AG10803 (cell line): Measurements from ENCODE around the gene INAFM2.

Experiments
- DNase-seq: peaks from one replicate; pipeline ENCODE4 v3.0.0; 2010; ENCODE audit warnings: low read depth
- H3K4me3 ChIP-seq: 2 replicates; pipeline ENCODE4 v1.5.1; 2011; ENCODE audit warnings: mild to moderate bottlenecking, low read length, control low read depth
- TF ChIP-seq, protein P1 (sequence below): conservative IDR thresholded peaks from 2 replicates; pipeline ENCODE4 v1.5.1; 2011; ENCODE audit warnings: mild to moderate bottlenecking, low read length, control low read depth, inconsistent platforms

Gene INAFM2

DNA sequence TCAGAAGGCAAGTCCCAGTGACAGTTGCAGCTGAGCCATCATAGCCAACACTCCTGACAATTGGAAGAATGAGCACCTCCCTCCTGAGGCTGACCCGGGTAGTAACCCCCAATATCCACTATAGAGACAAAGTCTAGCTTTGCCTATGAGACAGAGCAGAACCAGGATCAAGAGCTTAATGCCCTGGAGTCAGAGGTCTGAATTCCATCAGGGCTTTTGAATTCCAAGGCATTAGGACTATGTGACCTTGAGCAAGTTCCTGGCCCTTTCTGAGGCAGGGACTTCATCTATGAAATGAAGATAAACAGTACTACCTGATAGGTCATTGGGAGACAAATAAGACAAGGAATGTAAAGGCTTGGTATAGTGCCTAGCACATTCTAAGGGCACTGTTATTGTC is 3.1 kb upstream of the INAFM2 start:
- DNase-seq, result no peak
- H3K4me3 ChIP-seq, result no peak overlapping the region
- TF ChIP-seq, protein P1, sequence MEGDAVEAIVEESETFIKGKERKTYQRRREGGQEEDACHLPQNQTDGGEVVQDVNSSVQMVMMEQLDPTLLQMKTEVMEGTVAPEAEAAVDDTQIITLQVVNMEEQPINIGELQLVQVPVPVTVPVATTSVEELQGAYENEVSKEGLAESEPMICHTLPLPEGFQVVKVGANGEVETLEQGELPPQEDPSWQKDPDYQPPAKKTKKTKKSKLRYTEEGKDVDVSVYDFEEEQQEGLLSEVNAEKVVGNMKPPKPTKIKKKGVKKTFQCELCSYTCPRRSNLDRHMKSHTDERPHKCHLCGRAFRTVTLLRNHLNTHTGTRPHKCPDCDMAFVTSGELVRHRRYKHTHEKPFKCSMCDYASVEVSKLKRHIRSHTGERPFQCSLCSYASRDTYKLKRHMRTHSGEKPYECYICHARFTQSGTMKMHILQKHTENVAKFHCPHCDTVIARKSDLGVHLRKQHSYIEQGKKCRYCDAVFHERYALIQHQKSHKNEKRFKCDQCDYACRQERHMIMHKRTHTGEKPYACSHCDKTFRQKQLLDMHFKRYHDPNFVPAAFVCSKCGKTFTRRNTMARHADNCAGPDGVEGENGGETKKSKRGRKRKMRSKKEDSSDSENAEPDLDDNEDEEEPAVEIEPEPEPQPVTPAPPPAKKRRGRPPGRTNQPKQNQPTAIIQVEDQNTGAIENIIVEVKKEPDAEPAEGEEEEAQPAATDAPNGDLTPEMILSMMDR, result no peak

DNA sequence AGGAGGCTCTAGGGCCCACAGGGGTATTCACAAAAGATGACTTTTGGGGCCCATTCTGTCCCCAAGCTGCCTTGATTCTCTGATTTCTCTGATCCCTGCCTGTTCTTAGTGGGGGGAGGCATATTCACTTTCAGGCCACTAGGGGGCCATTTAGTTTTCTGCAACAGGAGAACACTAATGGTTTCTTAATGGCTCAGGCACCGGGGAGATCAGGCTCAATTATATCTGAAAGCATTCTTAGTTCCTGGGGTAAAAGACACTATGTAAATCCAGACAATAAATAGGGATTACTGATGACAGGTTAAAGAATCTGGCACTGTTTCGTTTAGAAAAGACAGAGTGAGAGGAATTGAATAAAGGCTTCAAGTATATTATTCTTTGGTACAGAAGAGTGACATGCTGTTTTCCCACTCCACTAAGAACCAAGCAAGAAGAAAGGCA is 2.5 kb upstream of the INAFM2 start:
- DNase-seq, result peak; percentile 68
- TF ChIP-seq, protein P1, result peak; percentile 95

DNA sequence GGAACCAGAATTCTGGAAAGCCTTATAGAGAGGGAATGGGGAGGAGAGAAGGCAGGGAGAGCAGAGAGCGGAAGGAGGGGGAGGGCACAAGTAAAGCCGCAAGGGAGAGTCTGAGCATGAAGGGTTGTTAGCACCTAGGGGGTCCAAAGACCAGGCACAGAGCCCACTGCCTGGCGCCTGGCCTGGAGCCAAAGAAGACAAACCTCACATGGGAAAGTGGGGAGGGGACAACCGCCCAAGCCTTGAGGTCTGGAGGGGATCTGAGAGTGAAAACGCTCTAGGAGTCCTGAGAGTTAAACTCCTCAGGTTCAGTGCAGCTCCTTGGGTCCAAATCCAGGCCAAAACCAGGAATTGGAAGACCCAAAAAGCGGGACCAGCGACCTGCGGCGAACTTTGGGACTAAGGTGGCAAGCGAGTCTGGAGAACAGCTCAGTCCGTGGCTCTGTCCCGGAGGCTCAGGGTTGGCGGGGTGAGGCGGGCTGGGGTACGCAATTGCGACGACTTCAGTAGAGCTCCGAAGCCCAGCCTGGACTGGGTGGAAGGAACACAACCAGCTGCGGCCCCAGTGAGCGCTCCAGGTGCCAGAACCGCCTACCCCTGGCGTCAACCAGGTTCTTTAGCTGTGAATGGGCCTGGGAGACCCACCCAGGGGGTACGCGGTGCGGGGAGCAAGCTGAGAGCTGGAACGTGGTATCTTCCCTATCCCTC is 807 bp upstream of the INAFM2 start:
- H3K4me3 ChIP-seq, result peak overlapping the region; percentile 47
- DNase-seq, result no peak
- TF ChIP-seq, protein P1, result no peak

More for the DNA sequence above, 2.5 kb upstream of the INAFM2 start:
- no peak overlapping the region for H3K4me3 ChIP-seq

DNA sequence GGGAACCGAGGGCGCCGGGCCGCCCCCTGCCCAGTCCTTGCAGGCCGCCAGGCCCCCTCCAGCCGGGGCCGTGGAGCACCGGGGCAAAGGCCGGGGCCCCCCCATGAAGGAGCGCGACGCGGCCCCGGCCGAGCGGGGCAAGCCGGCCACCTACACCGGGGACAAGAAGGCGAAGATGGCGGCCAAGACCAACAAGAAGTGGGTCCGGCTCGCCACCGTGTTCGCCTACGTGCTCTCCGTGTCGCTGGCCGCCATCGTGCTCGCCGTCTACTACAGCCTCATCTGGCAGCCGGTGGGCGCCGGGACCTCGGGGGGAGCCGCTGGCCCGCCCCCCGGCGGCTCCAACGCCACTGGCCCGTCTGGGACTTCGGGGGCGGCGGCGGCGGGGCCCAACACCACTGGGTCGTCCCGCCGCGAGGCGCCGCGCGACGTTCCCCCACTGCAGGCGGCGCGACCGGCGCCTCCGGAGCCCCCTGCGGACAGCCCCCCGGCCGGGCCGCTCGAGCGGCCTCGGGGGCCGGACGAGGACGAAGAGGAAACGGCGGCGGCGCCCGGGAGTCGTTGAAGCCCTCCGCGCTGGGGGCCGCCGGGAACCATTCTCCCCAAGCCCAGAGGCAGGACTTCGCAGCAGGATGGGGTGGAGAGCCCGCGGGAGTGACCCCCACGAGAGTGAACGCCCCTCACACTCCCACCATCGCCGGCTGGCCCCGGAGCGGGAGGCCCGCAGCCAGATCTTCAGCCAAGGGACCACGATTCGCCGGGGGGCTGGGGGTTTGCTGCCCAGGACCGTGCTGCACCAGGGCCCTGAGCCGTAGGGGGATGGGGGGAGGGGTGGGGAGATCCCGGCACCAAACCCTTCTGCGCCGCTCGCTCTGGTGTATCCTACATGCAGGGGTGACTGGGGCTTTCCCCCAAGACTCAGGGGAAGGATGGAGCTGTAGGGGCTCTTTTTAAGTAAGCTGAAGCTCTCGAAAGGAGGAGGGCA is 753 bp downstream of the INAFM2 start:
- no peak for DNase-seq
- TF ChIP-seq, protein P1, result no peak
- peak overlapping the region; percentile 74 for H3K4me3 ChIP-seq

DNA sequence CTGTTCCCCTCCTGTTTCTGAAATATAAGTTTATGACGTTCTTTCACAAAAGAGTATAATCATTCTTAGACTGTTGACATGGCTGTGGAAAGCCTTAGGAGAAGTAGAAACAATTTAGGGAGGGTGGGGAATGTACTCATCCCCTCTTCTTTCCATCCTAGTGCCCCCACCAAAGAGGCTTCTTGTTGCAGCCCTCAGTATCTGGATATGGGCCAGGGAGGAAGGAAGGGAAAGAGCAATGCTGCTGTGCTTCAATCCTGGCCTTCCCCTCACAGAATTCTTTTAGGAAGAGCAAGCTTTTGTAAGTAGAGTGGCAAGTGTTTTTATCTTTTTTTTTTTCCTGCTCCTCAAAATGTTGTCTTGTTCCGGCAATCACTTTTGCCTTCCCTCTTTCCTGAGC is 1.7 kb downstream of the INAFM2 start:
- H3K4me3 ChIP-seq, result peak overlapping the region; percentile 74
- TF ChIP-seq, protein P1, result no peak
- DNase-seq, result no peak

DNA sequence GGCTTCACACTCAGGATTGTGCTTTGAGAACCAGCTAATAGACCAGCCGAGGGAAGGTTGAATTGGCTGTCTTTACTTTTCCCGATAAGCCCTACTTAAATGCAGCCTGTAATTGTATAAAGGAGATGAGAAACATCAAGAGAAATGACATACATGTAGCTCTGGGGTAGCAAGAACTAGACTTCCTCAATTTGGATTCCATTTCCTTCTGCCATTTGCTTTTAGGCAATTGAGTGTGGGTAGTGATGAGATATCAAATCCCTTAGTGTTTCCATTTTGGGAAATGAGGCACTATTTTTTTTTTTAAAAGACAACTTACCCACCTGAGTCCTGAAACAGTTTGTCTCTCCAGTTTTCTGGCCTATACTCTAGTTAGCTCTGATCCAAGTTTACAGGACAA is 2.2 kb downstream of the INAFM2 start:
- no peak for DNase-seq
- H3K4me3 ChIP-seq, result peak overlapping the region; percentile 74
- TF ChIP-seq, protein P1, result no peak
